Keratinocyte (primary cell): Measurements from ENCODE around the gene BCAS4. TPM values are rescaled to one million over a fixed set of nuclear protein-coding genes. Genes with fewer than 3 reads are reported as not detected.

Experiments
- DNase-seq: peaks from one replicate; pipeline ENCODE4 v3.0.0-alpha.2; 2011; ENCODE audit warnings: low read depth, missing footprints, low spot score
- FAIRE-seq: peaks from 2 replicates; lab custom pipeline; 2011; peaks lifted over from hg19 to GRCh38; lab: Jason Lieb, UNC
- H2AFZ ChIP-seq: 2 replicates; pipeline ENCODE4 v1.6.0; 2012; ENCODE audit warnings: low read length, control low read depth, inconsistent platforms; ENCODE audit not compliant: control insufficient read depth
- H3K27ac ChIP-seq: 2 replicates; pipeline ENCODE4 v1.5.1; 2011; ENCODE audit warnings: low read length; ENCODE audit not compliant: control insufficient read depth, insufficient read depth
- H3K27me3 ChIP-seq: 3 replicates; pipeline ENCODE4 v1.6.0; 2011; ENCODE audit warnings: low read length; ENCODE audit not compliant: control insufficient read depth, insufficient read depth; ENCODE audit errors: extremely low read depth
- H3K36me3 ChIP-seq, 2 experiments: 2 replicates in 1 of 2; 3 replicates in 1 of 2; pipeline ENCODE4 v1.5.1; 2011; ENCODE audit warnings: low read length in 2 of 2, mild to moderate bottlenecking in 1 of 2; ENCODE audit not compliant: control insufficient read depth in 2 of 2, insufficient read depth in 2 of 2; ENCODE audit errors: extremely low read depth in 1 of 2
- H3K4me1 ChIP-seq: 3 replicates; pipeline ENCODE4 v1.5.1; 2011; ENCODE audit warnings: low read length; ENCODE audit not compliant: control insufficient read depth, insufficient read depth; ENCODE audit errors: extremely low read depth
- H3K4me2 ChIP-seq: 3 replicates; pipeline ENCODE4 v1.6.0; 2011; ENCODE audit warnings: low read depth, low read length; ENCODE audit not compliant: control insufficient read depth, insufficient read depth; ENCODE audit errors: extremely low read depth
- H3K4me3 ChIP-seq, 3 experiments: fragments of 200-600 bp in 1 of 3; sonication (generic) in 1 of 3; 2 replicates in 2 of 3; 3 replicates in 1 of 3; pipeline ENCODE4 v1.5.1; 2011 to 2016; ENCODE audit warnings: low read length in 3 of 3, mild to moderate bottlenecking in 3 of 3, control low read depth in 2 of 3, inconsistent platforms in 1 of 3, low read depth in 1 of 3, mixed read lengths in 1 of 3, mixed run types in 1 of 3, moderate library complexity in 1 of 3; ENCODE audit not compliant: control insufficient read depth in 2 of 3, insufficient read depth in 2 of 3; ENCODE audit errors: extremely low read depth in 1 of 3
- H3K79me2 ChIP-seq: 2 replicates; pipeline ENCODE4 v1.6.0; 2012; ENCODE audit warnings: low read length; ENCODE audit not compliant: control insufficient read depth, insufficient read depth
- H3K9ac ChIP-seq: 3 replicates; pipeline ENCODE4 v1.6.0; 2011; ENCODE audit warnings: low read length; ENCODE audit not compliant: control insufficient read depth, insufficient read depth; ENCODE audit errors: extremely low read depth
- H3K9me1 ChIP-seq: 3 replicates; pipeline ENCODE4 v1.6.0; 2011; ENCODE audit warnings: low read length; ENCODE audit not compliant: control insufficient read depth, insufficient read depth; ENCODE audit errors: extremely low read depth
- H3K9me3 ChIP-seq: 2 replicates; pipeline ENCODE4 v1.5.1; 2012; ENCODE audit warnings: low read depth, low read length; ENCODE audit not compliant: control insufficient read depth
- H4K20me1 ChIP-seq: 3 replicates; pipeline ENCODE4 v1.6.0; 2011; ENCODE audit warnings: low read length; ENCODE audit not compliant: control insufficient read depth, insufficient read depth; ENCODE audit errors: extremely low read depth
- CTCF ChIP-seq, 3 experiments: IDR thresholded peaks in 1 of 3; conservative IDR thresholded peaks in 1 of 3; optimal IDR thresholded peaks in 1 of 3; 2 replicates in 2 of 3; 3 replicates in 1 of 3; pipeline versions ENCODE3 to v1.5.1; 2011; ENCODE audit warnings: low read length in 3 of 3, mild to moderate bottlenecking in 3 of 3, moderate library complexity in 2 of 3, control low read depth in 1 of 3, inconsistent platforms in 1 of 3; ENCODE audit not compliant: insufficient read depth in 2 of 3; ENCODE audit errors: extremely low read depth in 1 of 3
- EZH2 ChIP-seq: IDR thresholded peaks from one replicate; pipeline ENCODE4 v1.6.1; 2012; ENCODE audit warnings: inconsistent platforms, mild to moderate bottlenecking, low read length, moderate library complexity
- dilution Hi-C: fragments of 300-500 bp; cut with MboI; formaldehyde crosslinking; loops from one replicate; pipeline ENCODE4 v1.7.0; 2020; ENCODE audit warnings: low sequenced_read_pairs; ENCODE audit not compliant: extremely low pct_ligation_motif_present
- polyA plus RNA-seq, 5 experiments: library from polyadenylated mRNA; depleted of rRNA in 3 of 5; stranded (reverse) in 3 of 5; stranded (forward) in 1 of 5; unstranded in 1 of 5; fragments of >200 nt; gene quantifications; 1 replicate in 1 of 5; 2 replicates in 3 of 5; 3 replicates in 1 of 5; pipeline versions ENCODE4 v1.2.1 to v1.2.3, GENCODE V29; 2011 to 2012; ENCODE audit warnings: missing spikeins in 2 of 5, low read depth in 1 of 5, low replicate concordance in 1 of 5

BCAS4 gene
- polyA plus RNA-seq, 1 donor (not counting 4 experiments of a cell fraction or from before 2014, with no cell fraction given), result 13.8 TPM

- dilution Hi-C loops, result no loop called here
- DNase-seq, result no peak
- TF ChIP-seq EZH2 (no peak), CTCF (optimal IDR thresholded peaks at IDR 0.05 in 1 of 3, IDR thresholded peaks at IDR 0.05 in 1 of 3, conservative IDR thresholded peaks at IDR 0.05 in 1 of 3; ENCODE audit: extremely low read depth in 1 of 3, insufficient read depth in 2 of 3, low read length in 3 of 3) (no peak)
- Histone ChIP-seq H3K4me1 (peaks cover 8% of the 10 kb centered on the region), H3K27ac (no peak overlapping the region), H3K4me2 (no peak overlapping the region), H3K27me3 (no peaks in the 10 kb centered on the region), H3K4me3 (no peak overlapping the region), H3K79me2 (no peaks in the 10 kb centered on the region), H3K36me3 (no peaks in the 10 kb centered on the region), H2AFZ (no peak overlapping the region), H3K9me3 (no peaks in the 10 kb centered on the region), H3K9me1 (no peaks in the 10 kb centered on the region), H4K20me1 (no peaks in the 10 kb centered on the region), H3K9ac (no peak overlapping the region)
- no peak for FAIRE-seq
Measured at GRCh38 chr20:50866831-50867230, 72.0 kb downstream of the BCAS4 start.

DNA sequence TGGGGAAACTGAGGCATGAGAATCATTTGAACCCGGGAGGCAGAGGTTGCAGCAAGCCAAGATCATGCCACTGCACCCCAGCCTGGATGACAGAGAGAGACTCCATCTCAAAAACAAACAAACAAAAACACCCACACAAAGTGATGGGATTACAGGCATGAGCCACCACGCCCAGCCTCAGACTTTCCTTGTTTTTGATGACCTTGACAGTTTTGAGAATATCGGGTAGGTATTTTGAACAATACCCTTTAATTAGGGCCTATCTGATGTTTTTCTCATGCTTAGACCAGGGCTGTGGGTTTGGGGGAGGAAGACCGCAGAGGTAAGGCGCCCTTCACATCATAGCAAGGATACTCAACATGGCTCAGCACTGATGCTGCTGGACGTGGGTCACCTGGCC, 72.9 kb downstream of the BCAS4 start:
- Histone ChIP-seq H3K4me3 (no peak overlapping the region), H3K9ac (no peak overlapping the region), H3K36me3 (no peaks in the 10 kb centered on the region), H3K79me2 (no peaks in the 10 kb centered on the region), H3K9me1 (no peaks in the 10 kb centered on the region), H3K9me3 (no peaks in the 10 kb centered on the region), H4K20me1 (no peaks in the 10 kb centered on the region), H3K4me1 (peaks cover 8% of the 10 kb centered on the region), H3K27me3 (no peaks in the 10 kb centered on the region), H2AFZ (no peak overlapping the region), H3K27ac (no peak overlapping the region), H3K4me2 (no peak overlapping the region)
- dilution Hi-C loops, result no loop called here
- TF ChIP-seq CTCF (optimal IDR thresholded peaks at IDR 0.05 in 1 of 3, IDR thresholded peaks at IDR 0.05 in 1 of 3, conservative IDR thresholded peaks at IDR 0.05 in 1 of 3; ENCODE audit: extremely low read depth in 1 of 3, insufficient read depth in 2 of 3, low read length in 3 of 3), result no peak
- no peak for TF ChIP-seq EZH2
- DNase-seq (no peak), FAIRE-seq (no peak)
